Muscle layer of duodenum (tissue), 2 donors: Measurements from ENCODE around the gene TRRAP.

Experiments used
- H3K27ac ChIP-seq: one replicate; pipeline ENCODE4 v1.7.0; 2013; ENCODE audit warnings: mild to moderate bottlenecking, low read length
- H3K27me3 ChIP-seq: one replicate; pipeline ENCODE4 v1.7.0; 2013; ENCODE audit warnings: low read depth, mild to moderate bottlenecking, control low read depth, low read length
- H3K36me3 ChIP-seq, 2 donors: one replicate each; pipeline ENCODE4 v1.7.0; 2013; ENCODE audit warnings: low read length in 2 of 2, control low read depth in 1 of 2, mild to moderate bottlenecking in 1 of 2; ENCODE audit not compliant: insufficient read depth in 2 of 2, control insufficient read depth in 1 of 2
- H3K4me1 ChIP-seq, 2 donors: one replicate each; pipeline ENCODE4 v1.7.0; 2013; ENCODE audit warnings: low read length in 2 of 2, mild to moderate bottlenecking in 2 of 2, control low read depth in 1 of 2, moderate library complexity in 1 of 2; ENCODE audit not compliant: insufficient read depth in 2 of 2, control insufficient read depth in 1 of 2
- H3K4me3 ChIP-seq, 2 donors: one replicate each; pipeline ENCODE4 v1.7.0; 2013; ENCODE audit warnings: low read length in 2 of 2, low read depth in 1 of 2, mild to moderate bottlenecking in 1 of 2
- H3K9me3 ChIP-seq, 2 donors: one replicate each; pipeline ENCODE4 v1.7.0; 2013; ENCODE audit warnings: low read length in 2 of 2, control low read depth in 1 of 2, mild to moderate bottlenecking in 1 of 2; ENCODE audit not compliant: control insufficient read depth in 1 of 2
- donor health status: healthy.

The TRRAP gene

GRCh38 chr7:98992076-98992475 is 113.7 kb downstream of the TRRAP start:
- H3K27me3 ChIP-seq: no peaks in the 10 kb centered on the region
- H3K27ac ChIP-seq: no peak overlapping the region
- H3K4me1 ChIP-seq: no peaks in the 10 kb centered on the region
- peaks cover 78 to 84% of the 10 kb centered on the region in 2 donors for H3K36me3 ChIP-seq
- H3K4me3 ChIP-seq: no peak overlapping the region
- H3K9me3 ChIP-seq: no peaks in the 10 kb centered on the region

- Histone ChIP-seq H3K9me3 (no peaks in the 10 kb centered on the region), H3K4me3 (no peak overlapping the region), H3K4me1 (no peaks in the 10 kb centered on the region), H3K36me3 (peaks cover 74 to 79% of the 10 kb centered on the region in 2 donors), H3K27ac (no peak overlapping the region), H3K27me3 (no peaks in the 10 kb centered on the region)
These were observed 114.9 kb downstream of the TRRAP start for GRCh38 chr7:98993024-98993897.

DNA sequence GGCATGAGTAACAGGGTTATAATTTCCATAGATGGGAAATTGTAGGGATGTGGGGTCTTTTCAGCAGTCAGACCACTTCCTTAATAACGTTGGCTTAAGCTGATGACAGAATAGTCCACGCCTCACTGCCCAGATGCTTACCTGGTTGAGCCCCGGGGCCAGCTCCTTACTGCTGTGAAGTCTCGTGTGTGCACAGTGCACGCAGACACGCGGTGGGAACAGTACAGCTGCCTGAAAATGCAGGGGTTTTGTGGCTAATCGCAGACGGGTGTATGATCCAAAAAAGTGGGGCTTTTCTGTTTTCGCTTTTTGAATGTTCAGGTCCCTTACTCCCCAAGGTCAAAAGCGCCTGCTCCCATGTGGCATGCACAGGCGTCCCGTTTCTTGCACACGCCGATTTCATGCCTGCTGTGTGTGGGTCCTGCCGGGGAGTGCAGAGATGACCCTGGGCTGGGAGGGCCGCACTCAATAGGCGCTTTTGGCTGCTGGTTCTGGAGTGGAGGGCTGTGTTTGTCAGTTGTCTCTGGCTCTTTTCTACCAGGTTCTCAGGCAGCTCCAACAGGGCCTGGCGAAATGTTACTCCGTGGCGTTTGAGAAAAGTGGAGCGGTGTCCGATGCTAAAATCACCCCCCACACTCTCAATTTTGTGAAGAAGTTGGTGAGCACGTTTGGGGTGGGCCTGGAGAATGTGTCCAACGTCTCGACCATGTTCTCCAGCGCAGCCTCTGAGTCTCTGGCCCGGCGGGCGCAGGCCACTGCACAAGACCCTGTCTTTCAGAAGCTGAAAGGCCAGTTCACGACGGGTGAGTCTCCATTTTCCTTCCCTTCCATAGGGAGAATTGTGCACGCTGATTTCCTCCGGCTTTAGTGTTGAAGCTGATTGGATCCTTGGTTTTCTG is 116.0 kb downstream of the TRRAP start:
- no peaks in the 10 kb centered on the region for H3K4me1 ChIP-seq
- H3K27ac ChIP-seq: no peak overlapping the region
- no peak overlapping the region for H3K4me3 ChIP-seq
- peaks cover 71 to 79% of the 10 kb centered on the region in 2 donors for H3K36me3 ChIP-seq
- no peaks in the 10 kb centered on the region for H3K9me3 ChIP-seq
- no peaks in the 10 kb centered on the region for H3K27me3 ChIP-seq

GRCh38 chr7:98995111-98995510 is 116.8 kb downstream of the TRRAP start:
- Histone ChIP-seq H3K27ac (no peak overlapping the region), H3K9me3 (no peaks in the 10 kb centered on the region), H3K27me3 (no peaks in the 10 kb centered on the region), H3K4me3 (no peak overlapping the region), H3K36me3 (peaks cover 67 to 78% of the 10 kb centered on the region in 2 donors), H3K4me1 (no peaks in the 10 kb centered on the region)

DNA sequence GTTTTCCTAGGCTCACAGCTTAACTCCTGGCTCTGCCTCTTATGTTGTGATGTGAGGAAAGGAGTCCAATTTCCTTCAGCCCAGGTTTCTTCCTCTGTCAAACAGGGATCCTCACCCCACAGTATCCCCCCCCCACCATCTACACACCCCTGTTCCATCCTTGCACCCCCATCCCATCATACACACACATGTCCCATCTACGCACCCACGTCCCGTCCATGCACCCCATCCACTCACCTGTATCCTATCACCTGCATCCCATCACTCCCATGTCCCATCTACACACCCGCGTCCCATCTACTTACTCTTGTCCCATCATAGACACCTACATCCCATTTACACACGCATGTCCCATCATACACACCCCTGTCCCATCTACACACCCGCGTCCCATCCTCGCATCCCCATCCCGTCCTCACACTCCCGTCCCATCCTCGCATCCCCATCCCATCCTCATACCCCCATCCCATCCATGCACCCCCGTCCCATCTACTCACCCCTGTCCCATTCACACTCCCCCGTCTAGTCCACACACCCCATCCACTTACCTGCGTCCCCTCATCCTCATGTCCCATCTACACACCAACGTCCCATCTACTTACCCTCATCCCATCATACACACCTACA is 117.3 kb downstream of the TRRAP start:
- H3K9me3 ChIP-seq: no peaks in the 10 kb centered on the region
- no peaks in the 10 kb centered on the region for H3K4me1 ChIP-seq
- no peak overlapping the region for H3K27ac ChIP-seq
- H3K27me3 ChIP-seq: no peaks in the 10 kb centered on the region
- H3K4me3 ChIP-seq: no peak overlapping the region
- H3K36me3 ChIP-seq: peaks cover 73 to 78% of the 10 kb centered on the region in 2 donors

DNA sequence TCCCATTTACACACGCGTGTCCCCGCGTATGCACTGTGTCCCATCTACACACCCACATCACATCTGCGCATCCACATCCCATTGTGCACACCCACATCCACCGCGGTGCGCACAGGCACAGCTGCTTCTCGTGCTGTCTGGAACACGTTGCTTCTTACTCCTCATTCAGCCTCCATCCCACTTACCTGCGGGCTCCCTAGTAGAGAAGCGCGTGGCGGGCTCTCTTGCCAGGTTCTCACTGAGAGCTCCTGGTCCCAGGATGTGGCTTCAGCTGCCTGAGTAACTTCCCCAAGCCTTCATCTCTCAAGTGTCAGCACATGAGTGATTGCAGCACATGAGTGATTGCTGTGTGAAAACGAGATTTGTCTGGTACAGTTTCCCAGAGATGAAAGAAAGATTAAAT is 117.8 kb downstream of the TRRAP start:
- H3K4me1 ChIP-seq: no peaks in the 10 kb centered on the region
- H3K9me3 ChIP-seq: no peaks in the 10 kb centered on the region
- no peaks in the 10 kb centered on the region for H3K27me3 ChIP-seq
- H3K4me3 ChIP-seq: no peak overlapping the region
- peaks cover 72 to 79% of the 10 kb centered on the region in 2 donors for H3K36me3 ChIP-seq
- H3K27ac ChIP-seq: no peak overlapping the region

GRCh38 chr7:98997846-98998245 is 119.5 kb downstream of the TRRAP start:
- Histone ChIP-seq H3K9me3 (no peaks in the 10 kb centered on the region), H3K27ac (no peak overlapping the region), H3K27me3 (no peaks in the 10 kb centered on the region), H3K4me3 (no peak overlapping the region), H3K36me3 (peaks cover 66 to 71% of the 10 kb centered on the region in 2 donors), H3K4me1 (no peaks in the 10 kb centered on the region)

DNA sequence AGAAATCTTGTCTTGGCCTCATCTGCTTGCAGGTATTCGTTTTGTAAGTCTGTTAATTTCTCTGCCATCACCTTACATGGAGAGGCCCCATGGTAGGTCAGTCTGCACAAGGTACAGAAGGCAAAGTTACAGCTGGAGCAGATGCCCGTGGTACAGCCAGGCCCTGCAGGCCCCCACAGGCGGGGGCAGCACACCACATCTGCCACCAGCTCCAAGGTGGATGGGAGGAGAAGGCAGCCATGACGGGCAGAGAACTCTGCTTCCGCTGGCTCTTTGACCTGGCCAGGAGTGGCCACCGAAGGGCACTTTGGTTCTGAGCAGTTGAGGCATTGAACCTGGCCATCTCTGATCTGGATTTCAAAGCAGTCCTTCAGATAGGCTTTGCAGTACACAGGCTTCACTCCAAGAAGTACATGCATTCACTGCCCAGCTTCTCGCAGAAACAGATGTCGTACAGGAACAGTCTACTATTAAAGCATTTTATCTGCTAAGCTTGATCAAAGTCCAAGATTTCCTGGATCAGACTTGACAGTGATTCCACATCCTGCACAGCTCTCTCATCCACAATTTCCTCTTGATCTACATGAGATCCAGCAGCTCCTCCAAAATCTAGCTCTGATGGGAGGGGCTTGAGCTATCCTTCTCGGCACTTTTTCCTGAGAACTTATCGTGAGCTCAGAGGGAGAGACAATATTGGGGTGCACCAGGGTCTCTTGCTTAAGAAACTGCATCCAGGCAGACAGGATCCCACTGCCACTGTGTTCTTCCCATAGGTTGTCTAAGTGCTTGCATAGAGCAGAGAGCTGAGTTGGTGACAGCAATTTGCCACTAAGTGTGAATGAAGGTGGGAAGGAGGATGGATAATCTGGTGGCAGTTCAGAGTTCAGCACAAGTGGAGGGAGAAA is 120.7 kb downstream of the TRRAP start:
- Histone ChIP-seq H3K27me3 (no peaks in the 10 kb centered on the region), H3K27ac (no peak overlapping the region), H3K4me1 (no peaks in the 10 kb centered on the region), H3K4me3 (no peak overlapping the region), H3K36me3 (peaks cover 55 to 61% of the 10 kb centered on the region in 2 donors), H3K9me3 (no peaks in the 10 kb centered on the region)

- H3K9me3 ChIP-seq: no peaks in the 10 kb centered on the region
- H3K27me3 ChIP-seq: no peaks in the 10 kb centered on the region
- no peak overlapping the region for H3K27ac ChIP-seq
- H3K4me3 ChIP-seq: no peak overlapping the region
- H3K36me3 ChIP-seq: peaks cover 55 to 60% of the 10 kb centered on the region in 2 donors
- no peaks in the 10 kb centered on the region for H3K4me1 ChIP-seq
These were observed 122.0 kb downstream of the TRRAP start for GRCh38 chr7:99000196-99000903.

GRCh38 chr7:99000904-99001465 is 122.7 kb downstream of the TRRAP start:
- H3K4me1 ChIP-seq: no peaks in the 10 kb centered on the region
- H3K9me3 ChIP-seq: no peaks in the 10 kb centered on the region
- H3K27ac ChIP-seq: no peak overlapping the region
- peaks cover 51 to 60% of the 10 kb centered on the region in 2 donors for H3K36me3 ChIP-seq
- no peaks in the 10 kb centered on the region for H3K27me3 ChIP-seq
- no peak overlapping the region for H3K4me3 ChIP-seq
